ENCODE data around the gene HABP4.

GRCh38 chr9:96532173-96532572 lies 82.2 kb downstream of the HABP4 start:
- TF ChIP-seq POLR2A (IDR thresholded peaks at IDR 0.05; ENCODE audit: low read depth, low read length) (no peak), POLR2AphosphoS5 (IDR thresholded peaks at IDR 0.05; ENCODE audit: low read depth, low read length) (no peak), TAF1 (IDR thresholded peaks at IDR 0.05; ENCODE audit: low read depth, low read length) (no peak), POU2F2 (IDR thresholded peaks at IDR 0.05; ENCODE audit: low read depth, low read length) (no peak)
